Measurements from ENCODE around the gene ANKRD23.

- TF ChIP-seq CTCF (conservative IDR thresholded peaks at IDR 0.05; ENCODE audit: low read length), result no peak
- TF ChIP-seq EZH2phosphoT487 (IDR thresholded peaks at IDR 0.05; ENCODE audit: borderline replicate concordance, low read depth, low read length), result no peak
These were observed 21.8 kb upstream of the ANKRD23 start for GRCh38 chr2:96865654-96866053.

Measured in OCI-LY7 (cell line).